ENCODE measurements around the gene NNMT.

NNMT gene

DNA sequence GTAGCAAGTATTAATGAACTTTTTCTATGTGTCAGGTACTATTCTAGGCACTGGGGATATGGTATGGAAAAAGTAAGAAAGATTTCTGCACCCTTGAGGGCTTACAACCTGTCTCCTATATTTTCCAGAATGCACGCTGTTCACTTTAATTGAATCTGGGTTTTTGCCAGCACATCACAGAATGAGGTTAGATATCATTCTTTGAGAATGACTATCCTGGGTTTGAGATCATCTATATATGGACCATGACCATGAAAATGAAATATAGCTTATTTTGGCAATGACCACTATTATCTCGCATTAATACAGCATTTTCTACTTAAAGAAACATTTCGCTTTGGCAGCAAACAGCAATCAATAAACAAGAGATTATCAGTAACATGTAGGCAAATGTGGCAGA lies 57.2 kb downstream of the NNMT start:
- no peak for DNase-seq

GRCh38 chr11:114354076-114354475 lies 57.9 kb downstream of the NNMT start:
- no peak for DNase-seq

DNA sequence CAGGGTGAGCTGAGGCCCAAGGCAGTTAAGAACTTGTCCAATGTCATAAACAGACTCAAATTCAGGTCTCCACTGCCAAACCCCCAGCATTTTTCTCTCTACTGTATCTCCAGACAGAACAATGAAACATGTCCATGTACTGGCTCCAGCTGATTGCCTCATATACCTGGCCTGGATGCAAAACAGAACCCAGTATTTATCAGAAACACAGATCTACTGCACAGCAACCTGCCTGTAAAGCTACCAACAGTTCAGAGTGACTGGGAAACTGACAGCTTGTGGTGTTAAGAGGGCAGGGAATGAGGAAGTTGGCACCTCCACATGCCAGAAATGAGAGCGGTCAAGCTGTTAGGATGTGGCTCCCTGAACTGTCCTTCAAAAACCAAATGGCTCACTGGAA lies 62.5 kb downstream of the NNMT start:
- DNase-seq: no peak

GRCh38 chr11:114359342-114359741 lies 63.1 kb downstream of the NNMT start:
- no peak for DNase-seq

DNA sequence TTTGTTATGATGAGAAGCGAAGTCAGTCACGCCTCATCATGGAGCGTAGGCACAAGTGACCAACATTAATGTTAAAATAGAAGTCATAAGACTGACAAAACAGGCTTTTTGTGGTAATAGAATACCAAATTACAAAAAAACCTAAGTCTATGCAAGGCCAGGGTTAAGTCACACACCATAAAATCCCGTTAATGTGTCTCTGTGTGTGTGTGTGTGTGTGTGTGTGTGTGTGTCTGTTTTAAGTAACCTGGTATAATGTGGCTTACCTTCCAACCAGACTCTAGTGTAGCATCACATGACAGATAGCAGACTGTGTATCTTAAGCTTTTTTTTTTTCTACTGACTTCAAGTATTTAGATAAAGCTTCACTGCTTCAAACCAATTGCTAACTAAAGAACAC lies 66.1 kb downstream of the NNMT start:
- DNase-seq: no peak

GRCh38 chr11:114362958-114363357 lies 66.8 kb downstream of the NNMT start:
- no peak for DNase-seq
